Activated CD4-positive, alpha-beta T cell treated with anti-CD3 and anti-CD28 coated beads, Interleukin-2, amount 10 ng/mL, durations not matched to agents 24 days and 14 days (primary cell): Measurements from ENCODE around the gene FAN1. TPM values are rescaled to one million over a fixed set of nuclear protein-coding genes. Genes with fewer than 3 reads are reported as not detected.

Source experiments
- DNase-seq: peaks from one replicate; pipeline ENCODE4 v3.0.0; 2022
- H3K27ac Mint-ChIP-seq: one replicate; pipeline ENCODE4 v1.8.0; 2022; ENCODE audit warnings: mild to moderate bottlenecking, mixed read lengths
- H3K27me3 Mint-ChIP-seq: one replicate; pipeline ENCODE4 v1.8.0; 2022; ENCODE audit warnings: mixed read lengths
- H3K36me3 Mint-ChIP-seq: one replicate; pipeline ENCODE4 v1.8.0; 2022; ENCODE audit warnings: low read depth, mild to moderate bottlenecking, mixed read lengths
- H3K4me1 Mint-ChIP-seq: one replicate; pipeline ENCODE4 v1.8.0; 2021; ENCODE audit warnings: mixed read lengths
- H3K4me3 Mint-ChIP-seq: one replicate; pipeline ENCODE4 v1.8.0; 2022; ENCODE audit warnings: mild to moderate bottlenecking, moderate library complexity, mixed read lengths
- H3K9me3 Mint-ChIP-seq: one replicate; pipeline ENCODE4 v1.8.0; 2021; ENCODE audit warnings: mixed read lengths
- intact Hi-C: fragments of 100-400 bp; cut with micrococcal nuclease; formaldehyde crosslinking; loops from one replicate; pipeline ENCODE4 v1.15.1; 2023
- total RNA-seq: library from RNA; stranded (reverse); gene quantifications from 2 replicates; pipeline ENCODE4 v1.2.3, GENCODE V29; 2022

FAN1 gene
- total RNA-seq, 1 donor from 2014 or later = 29.4 TPM

DNA sequence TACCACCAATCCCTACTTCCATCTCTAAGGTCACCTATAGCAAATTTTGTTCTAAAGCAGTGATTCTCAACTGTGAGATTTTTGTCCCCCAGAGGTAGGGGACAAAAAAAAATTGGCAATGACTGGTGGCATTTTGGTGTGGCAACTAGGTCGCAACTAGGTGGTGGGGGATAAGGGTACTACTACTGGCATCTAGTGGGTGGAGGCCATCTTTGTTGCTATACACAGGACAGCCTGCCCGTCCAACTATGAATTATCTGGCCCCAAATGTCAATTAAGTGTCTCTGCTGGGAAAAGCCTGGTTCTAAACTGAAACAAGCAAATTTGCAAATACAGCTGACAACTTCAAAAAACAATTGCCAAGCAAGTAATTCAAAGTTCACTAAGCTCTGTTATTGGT lies 86.3 kb downstream of the FAN1 start:
- H3K4me3 Mint-ChIP-seq = peak overlapping the region; percentile 95
- H3K9me3 Mint-ChIP-seq = no peaks in the 10 kb centered on the region
- DNase-seq = no peak
- H3K4me1 Mint-ChIP-seq = peaks cover 27% of the 10 kb centered on the region
- intact Hi-C loops = loop anchor here (2.0 to 5.0 kb wide), 5 partner anchors 85 to 882 kb away; partner anchors contain the start of genes KLF13 and OTUD7A
- no peak overlapping the region for H3K27ac Mint-ChIP-seq
- H3K27me3 Mint-ChIP-seq = peaks cover 5% of the 10 kb centered on the region
- peaks cover 15% of the 10 kb centered on the region for H3K36me3 Mint-ChIP-seq

- H3K4me3 Mint-ChIP-seq = peak overlapping the region; percentile 95
- peaks cover 10% of the 10 kb centered on the region for H3K36me3 Mint-ChIP-seq
- intact Hi-C loops = loop anchor here (1.0 to 5.0 kb wide), 6 partner anchors 86 to 882 kb away; partner anchors contain the start of genes KLF13 and OTUD7A
- peak overlapping the region; percentile 94 for H3K27ac Mint-ChIP-seq
- H3K27me3 Mint-ChIP-seq = peaks cover 8% of the 10 kb centered on the region
- H3K9me3 Mint-ChIP-seq = no peaks in the 10 kb centered on the region
- no peak for DNase-seq
- peaks cover 24% of the 10 kb centered on the region for H3K4me1 Mint-ChIP-seq
Observed at GRCh38 chr15:30990446-30991254, 86.9 kb downstream of the FAN1 start.

GRCh38 chr15:30991255-30992235 lies 87.8 kb downstream of the FAN1 start, which contains the start of gene MTMR10:
MTMR10 (minus strand) TSS chr15:30991628; CDS start chr15:30991506, 122 bp downstream.
- Mint-ChIP-seq H3K4me3 (peak within 1 kb of the TSS; percentile 95), H3K36me3 (peaks cover 8% of the 10 kb centered on the region), H3K27me3 (peaks cover 14% of the 10 kb centered on the region), H3K27ac (peak within 1 kb of the TSS; percentile 94), H3K4me1 (peaks cover 22% of the 10 kb centered on the region), H3K9me3 (no peaks in the 10 kb centered on the region)
- intact Hi-C loops = loop anchor here (1.0 to 5.0 kb wide), 6 partner anchors 87 to 881 kb away; partner anchors contain the start of genes KLF13 and OTUD7A
- DNase-seq = peak; percentile 94

DNA sequence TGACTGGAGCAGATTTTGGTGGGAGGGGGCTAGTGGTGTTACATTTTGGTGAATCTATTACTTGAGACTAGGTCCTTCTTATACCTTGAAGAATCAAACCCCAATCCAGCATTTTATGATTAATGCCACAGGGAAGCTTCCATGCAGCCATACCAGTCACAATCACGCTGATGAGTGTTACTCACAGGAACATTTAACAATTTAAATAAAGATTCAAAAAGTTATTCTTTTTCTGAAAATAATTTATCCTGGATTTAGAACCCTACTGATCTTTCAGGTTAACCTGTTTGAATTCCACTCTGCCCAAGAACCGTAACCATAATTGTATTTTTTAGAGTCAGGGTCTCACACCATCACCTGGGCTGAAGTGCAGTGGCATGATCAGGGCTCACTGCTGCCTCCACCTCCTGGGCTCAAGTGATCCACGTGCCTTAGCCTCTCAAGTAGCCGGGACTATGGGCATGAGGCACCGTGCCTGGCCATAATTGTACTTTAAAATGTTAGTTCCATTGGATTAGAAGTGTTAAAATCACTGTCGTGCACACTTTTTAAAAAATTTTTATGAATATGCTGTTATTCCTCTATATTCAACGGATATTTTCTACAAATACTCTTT lies 88.6 kb downstream of the FAN1 start:
- no peak for DNase-seq
- peaks cover 22% of the 10 kb centered on the region for H3K4me1 Mint-ChIP-seq
- intact Hi-C loops = loop anchor here (5.0 kb wide), 4 partner anchors 335 to 880 kb away; partner anchors contain the start of genes KLF13 and OTUD7A
- H3K36me3 Mint-ChIP-seq = peaks cover 5% of the 10 kb centered on the region
- H3K27ac Mint-ChIP-seq = peak overlapping the region; percentile 61
- peaks cover 16% of the 10 kb centered on the region for H3K27me3 Mint-ChIP-seq
- H3K4me3 Mint-ChIP-seq = peak overlapping the region; percentile 89
- no peaks in the 10 kb centered on the region for H3K9me3 Mint-ChIP-seq

Other genes with a start within 250 kb of the FAN1 start
- 11.3 and 12.3 TPM in 2 replicates for gene MTMR10, start 87.7 kb downstream of the FAN1 start, total RNA-seq
- not detected in 2 replicates for gene TRPM1, start 197.8 kb downstream of the FAN1 start, total RNA-seq